GM12892 (cell line): ENCODE results near the gene TPCN1.

Experiments used
- DNase-seq: peaks from one replicate; pipeline ENCODE4 v3.0.0; 2011; ENCODE audit not compliant: insufficient read length
- FAIRE-seq: peaks from 2 replicates; lab custom pipeline; 2011; peaks lifted over from hg19 to GRCh38; lab: Jason Lieb, UNC
- POLR2A ChIP-seq: IDR thresholded peaks from 2 replicates; pipeline ENCODE4 v1.6.1; 2011; ENCODE audit warnings: low read depth, low read length, control low read depth
- POLR2AphosphoS5 ChIP-seq: IDR thresholded peaks from 2 replicates; pipeline ENCODE4 v1.6.1; 2011; ENCODE audit warnings: low read depth, low read length, control low read depth
- TAF1 ChIP-seq: IDR thresholded peaks from 2 replicates; pipeline ENCODE4 v1.6.1; 2011; ENCODE audit warnings: low read depth, mild to moderate bottlenecking, control low read depth, low read length, borderline replicate concordance

The TPCN1 gene

GRCh38 chr12:113248842-113249435 lies 27.7 kb downstream of the TPCN1 start:
- no peak for TF ChIP-seq POLR2A
- TF ChIP-seq TAF1: no peak
- no peak for TF ChIP-seq POLR2AphosphoS5
- FAIRE-seq: no peak
- DNase-seq: no peak

DNA sequence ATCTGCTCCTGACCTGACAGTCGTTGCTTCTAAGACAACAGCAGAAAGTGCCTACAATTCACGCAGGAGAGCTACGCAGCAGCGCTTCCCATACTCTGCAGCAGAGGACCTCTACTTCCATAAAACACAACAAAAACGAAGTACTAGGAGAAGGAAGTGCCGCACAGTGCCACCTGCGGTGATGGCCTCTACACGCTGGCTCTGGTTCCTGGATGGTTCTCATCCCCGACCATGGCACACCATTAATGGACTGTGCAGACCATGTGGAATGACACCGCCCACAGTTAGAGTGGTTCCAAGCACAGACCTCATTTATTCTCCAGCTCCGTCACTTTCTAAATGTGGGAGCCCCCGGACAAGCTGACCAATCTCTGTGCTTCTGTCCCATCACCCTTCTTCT lies 28.3 kb downstream of the TPCN1 start:
- DNase-seq (no peak), FAIRE-seq (no peak)
- TF ChIP-seq POLR2AphosphoS5 (no peak), TAF1 (no peak), POLR2A (no peak)

- FAIRE-seq (no peak), DNase-seq (no peak)
- TF ChIP-seq TAF1 (no peak), POLR2AphosphoS5 (no peak), POLR2A (no peak)
Measured at GRCh38 chr12:113250045-113250444, 28.8 kb downstream of the TPCN1 start.

DNA sequence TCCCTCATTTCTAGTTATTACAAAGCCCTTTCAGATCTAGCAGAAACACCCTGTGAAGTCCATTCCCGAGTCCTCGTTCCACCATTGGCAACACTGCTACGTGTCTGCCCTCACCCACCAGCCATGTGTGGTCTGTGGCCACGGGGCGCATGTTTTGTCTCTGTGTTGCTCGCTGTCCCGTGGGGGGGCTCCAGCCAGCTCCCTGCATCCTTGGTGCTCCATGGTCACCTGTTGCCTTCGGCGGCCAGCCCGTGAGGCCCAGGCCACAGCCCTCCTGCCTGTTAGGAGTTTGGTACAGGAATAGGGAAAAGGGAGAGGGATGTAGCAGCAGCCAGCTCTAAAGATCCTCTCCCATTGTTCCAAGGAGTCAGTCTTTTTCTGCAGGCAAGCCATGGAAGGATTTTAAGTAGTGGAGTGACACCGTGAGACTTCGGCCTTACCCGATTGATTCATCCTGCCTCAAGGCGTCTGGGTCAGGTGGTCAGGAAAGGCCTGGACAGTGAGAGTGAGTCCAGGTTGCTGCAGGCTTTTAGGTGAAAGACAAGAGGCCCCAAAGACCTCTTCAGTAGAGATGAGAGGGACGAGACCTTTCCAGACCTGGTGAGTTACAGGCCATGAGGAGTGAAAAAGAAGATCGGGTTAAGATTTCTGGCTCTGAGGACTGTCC lies 30.3 kb downstream of the TPCN1 start:
- TF ChIP-seq POLR2AphosphoS5 (no peak), POLR2A (no peak), TAF1 (no peak)
- FAIRE-seq: no peak
- no peak for DNase-seq

DNA sequence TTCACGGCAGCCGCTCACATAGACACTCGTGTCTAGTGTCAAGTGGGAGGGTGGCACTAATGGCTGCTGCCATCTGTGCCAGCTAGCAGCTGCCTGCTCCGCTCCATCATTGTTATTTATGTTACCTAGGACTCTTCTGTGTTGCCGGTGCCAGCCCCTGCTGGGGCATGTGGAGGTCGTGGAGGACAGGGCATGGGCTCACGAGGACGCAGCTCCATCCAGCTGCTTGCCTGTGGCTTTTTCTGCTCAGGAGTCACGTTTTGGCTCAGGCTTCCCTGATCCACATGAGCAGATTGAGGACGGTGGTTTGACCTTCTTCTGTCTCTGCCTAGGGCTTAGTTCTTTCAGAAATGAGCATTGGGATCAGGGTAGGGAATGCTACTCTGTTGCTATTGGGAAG lies 31.2 kb downstream of the TPCN1 start:
- no peak for FAIRE-seq
- TF ChIP-seq POLR2AphosphoS5: no peak
- TF ChIP-seq TAF1: no peak
- no peak for TF ChIP-seq POLR2A
- DNase-seq: no peak

DNA sequence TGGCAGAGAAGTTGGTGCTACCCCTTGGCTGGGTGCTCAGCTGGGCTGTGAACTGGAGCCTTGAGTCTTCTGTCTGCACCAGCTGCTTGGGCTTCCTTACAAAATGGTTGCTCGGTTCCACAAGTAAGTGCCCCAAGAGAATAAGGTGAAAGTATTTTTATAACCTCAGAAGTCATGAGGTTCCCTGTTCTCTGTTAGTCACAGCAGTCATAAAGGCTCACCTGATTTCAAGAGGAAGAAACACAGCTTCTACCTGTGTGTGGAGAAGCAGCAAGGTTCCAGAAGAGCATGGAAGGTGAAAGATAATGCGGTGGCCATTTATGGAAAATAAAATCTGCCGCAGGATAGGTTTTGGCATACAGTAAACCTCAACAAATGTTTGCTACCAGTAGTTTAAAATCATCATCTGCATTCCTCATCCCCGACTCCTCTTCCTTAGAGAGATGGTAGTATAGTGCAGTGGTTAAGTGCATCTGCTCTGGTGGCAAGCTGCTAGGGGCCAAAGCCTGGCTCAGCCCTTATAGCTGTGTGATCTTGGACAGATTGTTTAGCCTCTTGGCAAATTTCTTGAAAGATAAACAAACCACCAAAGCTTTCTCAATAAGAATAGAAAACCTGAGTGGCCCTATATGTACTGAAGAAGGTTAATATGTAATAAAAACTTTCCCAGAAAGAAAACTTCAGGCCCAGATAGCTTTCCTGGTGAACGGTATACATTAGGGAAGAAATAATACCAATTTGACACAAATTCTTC lies 32.4 kb downstream of the TPCN1 start:
- TF ChIP-seq POLR2AphosphoS5 (no peak), POLR2A (no peak), TAF1 (no peak)
- FAIRE-seq: no peak
- no peak for DNase-seq

GRCh38 chr12:113254298-113254697 lies 33.0 kb downstream of the TPCN1 start:
- no peak for FAIRE-seq
- no peak for TF ChIP-seq TAF1
- TF ChIP-seq POLR2AphosphoS5: no peak
- TF ChIP-seq POLR2A: no peak
- DNase-seq: no peak

GRCh38 chr12:113257564-113257963 lies 36.3 kb downstream of the TPCN1 start:
- FAIRE-seq (no peak), DNase-seq (no peak)
- TF ChIP-seq POLR2AphosphoS5: no peak
- no peak for TF ChIP-seq TAF1
- no peak for TF ChIP-seq POLR2A

- no peak for DNase-seq
- FAIRE-seq: no peak
- TF ChIP-seq POLR2AphosphoS5 (no peak), POLR2A (no peak), TAF1 (no peak)
Measured at GRCh38 chr12:113260127-113260526, 38.9 kb downstream of the TPCN1 start.

- DNase-seq: no peak
- FAIRE-seq: no peak
- TF ChIP-seq TAF1 (no peak), POLR2AphosphoS5 (no peak), POLR2A (no peak)
Measured at GRCh38 chr12:113260636-113261300, 39.5 kb downstream of the TPCN1 start.

DNA sequence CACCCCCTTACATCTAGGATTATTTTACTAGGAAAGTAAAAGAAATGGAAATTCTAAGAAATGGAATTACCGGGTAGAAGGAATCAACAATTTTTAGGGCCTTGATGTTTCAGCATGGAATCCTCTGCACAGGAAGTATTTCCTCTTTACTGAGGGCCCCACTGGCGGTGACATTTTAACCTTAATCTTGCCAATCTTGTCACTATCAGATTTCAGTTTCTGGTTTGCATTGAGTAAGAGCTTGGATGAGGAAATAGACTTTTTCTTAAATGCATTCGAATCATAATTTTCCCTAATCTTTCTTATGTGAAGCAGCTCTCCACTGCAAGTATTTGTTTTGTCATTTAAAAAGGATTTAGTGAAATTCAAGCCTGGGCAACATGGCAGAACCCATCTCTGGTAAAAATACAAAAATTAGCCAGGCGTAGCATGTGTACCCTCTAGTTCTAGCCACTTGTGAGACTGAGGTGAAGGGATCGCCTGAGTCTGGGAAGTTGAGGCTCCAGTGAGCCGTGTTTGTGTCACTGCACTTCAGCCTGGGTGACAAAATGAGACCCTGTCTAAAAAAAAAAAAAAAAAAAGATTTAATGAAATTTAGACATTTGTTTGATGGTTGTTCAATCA lies 40.7 kb downstream of the TPCN1 start:
- TF ChIP-seq POLR2AphosphoS5 (no peak), TAF1 (no peak), POLR2A (no peak)
- no peak for FAIRE-seq
- no peak for DNase-seq
